GM23338 (cell line): Measurements from ENCODE around the gene ZNF536.

Source experiments
- CREB1 ChIP-seq: fragments of 250-450 bp; sonication (Bioruptor Pico); IDR thresholded peaks from 2 replicates; pipeline ENCODE4 v1.5.0; 2020; ENCODE audit warnings: low read depth, mild to moderate bottlenecking, moderate library complexity
- CTCF ChIP-seq, 2 experiments: fragments of 200-600 bp in 1 of 2; sonication (generic) in 1 of 2; conservative IDR thresholded peaks; 2 replicates each; pipeline versions ENCODE4 v1.5.1 to v1.6.1; 2016 to 2017; ENCODE audit warnings: antibody characterized with exemption in 2 of 2, low read depth in 2 of 2, mild to moderate bottlenecking in 2 of 2, moderate library complexity in 1 of 2
- EZH2 ChIP-seq: fragments of 200-600 bp; sonication (generic); IDR thresholded peaks from one replicate; pipeline ENCODE4 v1.8.0; 2017; ENCODE audit warnings: antibody characterized with exemption, mild to moderate bottlenecking, low read depth; ENCODE audit not compliant: unreplicated experiment
- POLR2AphosphoS5 ChIP-seq: IDR thresholded peaks from 2 replicates; pipeline ENCODE4 v1.6.1; 2016; ENCODE audit warnings: antibody characterized with exemption, low read depth
- STAT1 ChIP-seq: IDR thresholded peaks from one replicate; pipeline ENCODE4 v1.6.1; 2016; ENCODE audit warnings: antibody characterized with exemption; ENCODE audit not compliant: unreplicated experiment
- ZNF114 ChIP-seq: fragments of 250-450 bp; sonication (Bioruptor Pico); IDR thresholded peaks from 2 replicates; pipeline ENCODE4 v1.5.0; 2020; ENCODE audit warnings: mild to moderate bottlenecking, moderate library complexity

DNA sequence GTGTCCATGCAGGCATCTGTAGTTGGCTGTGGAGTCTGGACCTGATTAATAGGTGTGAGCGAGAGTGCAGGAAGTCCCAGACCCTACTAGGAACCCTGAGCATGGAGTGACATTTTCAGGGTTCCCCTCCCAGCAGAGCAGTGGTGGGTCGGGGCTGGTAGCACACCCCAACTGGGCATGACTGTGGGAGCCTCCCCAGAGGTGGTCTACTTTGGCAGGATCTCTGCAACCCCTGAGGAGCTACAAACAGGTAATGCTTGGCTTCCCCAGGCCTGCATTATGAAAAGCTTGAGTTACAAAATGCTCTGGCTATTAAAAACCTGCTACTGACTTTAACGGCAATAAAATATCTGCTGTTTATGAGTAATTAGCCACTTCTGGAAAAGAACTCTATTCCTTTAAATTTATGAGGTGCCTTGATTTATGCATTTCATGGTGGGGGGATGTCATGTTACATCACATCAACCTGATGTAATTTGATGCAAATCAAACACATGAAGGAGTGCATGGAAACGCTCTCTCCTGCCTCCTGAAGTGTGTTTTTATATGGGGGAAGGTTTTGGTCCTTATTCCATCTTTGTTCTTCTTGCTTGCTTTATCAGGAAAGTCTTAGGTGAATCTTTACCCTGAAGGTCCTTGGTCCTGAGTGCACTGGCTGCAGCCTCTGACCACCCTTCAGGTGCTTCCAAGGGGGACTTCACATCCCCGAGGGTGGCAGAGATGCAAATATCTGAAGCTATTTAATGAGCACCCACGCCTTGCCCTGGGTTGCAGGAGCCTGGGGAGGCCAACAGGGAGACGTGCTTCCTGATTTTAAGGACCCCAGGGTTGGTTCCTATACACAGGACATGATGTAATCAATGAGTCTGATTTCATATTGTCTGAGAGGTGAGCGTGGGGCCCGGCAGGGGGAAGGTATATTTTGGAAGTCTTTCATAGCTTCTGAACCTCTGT lies 54.0 kb downstream of the ZNF536 start:
- TF ChIP-seq EZH2: no peak
- TF ChIP-seq CTCF (conservative IDR thresholded peaks at IDR 0.05; ENCODE audit: low read depth in 2 of 2): no peak
- TF ChIP-seq STAT1: no peak
- no peak for TF ChIP-seq CREB1 (CRISPR knock-in tag)
- TF ChIP-seq POLR2AphosphoS5: no peak
- TF ChIP-seq ZNF114 (CRISPR knock-in tag): no peak
